ENCODE results near the gene GSK3A.

DNA sequence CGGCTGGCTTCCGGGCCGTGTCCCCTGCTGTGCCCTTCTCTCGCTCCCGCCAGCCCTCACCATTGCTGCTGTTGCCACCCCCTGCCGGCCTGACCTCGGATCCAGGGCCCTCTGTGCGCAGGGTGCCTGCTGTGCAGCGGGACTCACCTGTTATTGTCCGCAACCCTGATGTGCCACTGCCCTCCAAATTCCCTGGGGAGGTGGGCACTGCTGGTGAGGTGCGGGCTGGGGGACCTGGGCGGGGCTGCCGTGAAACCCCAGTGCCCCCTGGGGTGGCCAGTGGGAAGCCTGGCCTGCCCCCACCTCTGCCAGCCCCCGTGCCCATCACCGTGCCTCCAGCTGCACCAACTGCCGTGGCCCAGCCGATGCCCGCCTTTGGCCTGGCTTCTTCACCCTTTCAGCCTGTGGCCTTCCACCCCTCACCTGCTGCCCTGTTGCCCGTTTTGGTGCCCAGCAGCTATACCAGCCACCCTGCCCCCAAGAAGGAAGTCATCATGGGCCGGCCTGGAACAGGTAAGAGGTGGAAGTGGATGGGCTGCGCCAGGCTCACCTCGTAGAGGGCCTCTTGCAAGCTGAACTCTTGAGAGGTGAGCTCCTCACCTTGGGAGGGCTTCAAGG lies 31.8 kb upstream of the GSK3A start:
- TF ChIP-seq POLR2AphosphoS5 (IDR thresholded peaks at IDR 0.05) = no peak
- TF ChIP-seq, protein P1, sequence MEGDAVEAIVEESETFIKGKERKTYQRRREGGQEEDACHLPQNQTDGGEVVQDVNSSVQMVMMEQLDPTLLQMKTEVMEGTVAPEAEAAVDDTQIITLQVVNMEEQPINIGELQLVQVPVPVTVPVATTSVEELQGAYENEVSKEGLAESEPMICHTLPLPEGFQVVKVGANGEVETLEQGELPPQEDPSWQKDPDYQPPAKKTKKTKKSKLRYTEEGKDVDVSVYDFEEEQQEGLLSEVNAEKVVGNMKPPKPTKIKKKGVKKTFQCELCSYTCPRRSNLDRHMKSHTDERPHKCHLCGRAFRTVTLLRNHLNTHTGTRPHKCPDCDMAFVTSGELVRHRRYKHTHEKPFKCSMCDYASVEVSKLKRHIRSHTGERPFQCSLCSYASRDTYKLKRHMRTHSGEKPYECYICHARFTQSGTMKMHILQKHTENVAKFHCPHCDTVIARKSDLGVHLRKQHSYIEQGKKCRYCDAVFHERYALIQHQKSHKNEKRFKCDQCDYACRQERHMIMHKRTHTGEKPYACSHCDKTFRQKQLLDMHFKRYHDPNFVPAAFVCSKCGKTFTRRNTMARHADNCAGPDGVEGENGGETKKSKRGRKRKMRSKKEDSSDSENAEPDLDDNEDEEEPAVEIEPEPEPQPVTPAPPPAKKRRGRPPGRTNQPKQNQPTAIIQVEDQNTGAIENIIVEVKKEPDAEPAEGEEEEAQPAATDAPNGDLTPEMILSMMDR (IDR thresholded peaks at IDR 0.05) = no peak
